ENCODE results near the gene CTSE. TPM values are rescaled to one million over a fixed set of nuclear protein-coding genes. Genes with fewer than 3 reads are reported as not detected.

The CTSE gene
- total and polyA plus RNA-seq, 2 of the 8 experiments (the other 6 are each of a cell fraction or from before 2014, with no cell fraction given), result 0.03 TPM; not detected in 1

DNA sequence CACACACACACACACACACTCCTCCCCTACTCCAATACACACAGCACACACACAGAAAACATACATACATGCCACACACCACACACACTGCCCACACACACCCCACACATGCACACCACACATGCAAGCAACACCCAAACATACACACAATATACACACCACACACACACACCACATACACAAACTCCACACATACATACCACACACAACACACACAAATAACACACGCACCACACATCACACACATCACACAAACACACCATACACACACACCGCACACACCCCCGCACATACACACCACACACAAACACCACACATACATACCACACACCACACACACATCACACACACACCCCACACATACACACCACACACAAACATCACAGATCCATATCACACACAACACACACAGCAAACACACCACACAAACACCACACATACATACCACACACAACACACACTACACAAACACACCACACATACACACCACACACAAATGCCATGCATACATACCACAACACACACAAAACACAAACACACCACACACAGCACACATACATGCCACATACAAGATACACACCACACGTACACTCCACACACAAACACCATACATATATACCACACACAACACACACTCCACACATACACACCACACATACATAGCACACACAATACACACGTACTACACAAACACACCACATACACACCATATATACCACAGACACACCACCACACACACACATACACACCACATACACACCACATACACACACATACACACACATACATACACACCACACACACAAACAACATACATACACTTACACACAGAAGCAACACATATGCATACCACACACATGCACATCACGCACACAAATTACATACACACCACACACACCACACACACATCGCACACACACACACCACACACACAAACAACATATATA lies 19.6 kb downstream of the CTSE start:
- WGBS, 2 experiments (ENCODE audit: extremely low coverage in 1 of 2, insufficient coverage in 1 of 2, insufficient read length in 1 of 2, insufficient replicate concordance in 2 of 2, low coverage in 1 of 2, low lambda C conversion rate in 2 of 2, missing lambda C conversion rate in 1 of 2), result 81 to 100% methylated on average over 4 to 7 of the region's 7 CpGs
- Histone ChIP-seq H4K91ac (replicated peaks; ENCODE audit: insufficient read length, low read length) (peak overlapping the region; percentile 78), H3K27me3 (replicated peaks in 1 of 4; ENCODE audit: control insufficient read depth in 3 of 4, extremely low read depth in 1 of 4, insufficient read depth in 3 of 4, low read length in 3 of 4) (peaks cover 0 to 15% (median 3%) of the 10 kb centered on the region in 4 experiments; a peak in 5 of 7 replicates), H3K23ac (ENCODE audit: insufficient read length) (peak overlapping the region; percentile 73), H2BK120ac (replicated peaks; ENCODE audit: low read depth, low read length) (no peak overlapping the region), H4K5ac (ENCODE audit: insufficient read length, low read depth, low read length) (no peak overlapping the region), H3K9me3 (ENCODE audit: insufficient read depth in 2 of 2, low read depth in 1 of 2, low read length in 1 of 2) (no peaks in the 10 kb centered on the region), H2BK5ac (ENCODE audit: low read depth, low read length) (peak overlapping the region; percentile 46; the same call in 1 of the 2 replicates), H3K36me3 (ENCODE audit: control insufficient read depth in 2 of 4, insufficient read depth in 4 of 4, low read length in 3 of 4) (no peaks in the 10 kb centered on the region), H3K79me2 (ENCODE audit: control insufficient read depth in 1 of 2, insufficient read depth in 2 of 2, low read length in 2 of 2) (no peaks in the 10 kb centered on the region; a peak in 1 of 4 replicates), H3K56ac (replicated peaks; ENCODE audit: insufficient read length, low read depth, low read length) (peak overlapping the region; percentile 99), H4K8ac (ENCODE audit: extremely low read depth, insufficient read depth, low read length) (no peak overlapping the region), H3K4me3 (ENCODE audit: extremely low read depth in 1 of 4, insufficient read depth in 2 of 4, low read depth in 3 of 4, low read length in 4 of 4) (no peak overlapping the region), H4K20me1 (replicated peaks in 1 of 2; ENCODE audit: control insufficient read depth in 1 of 2, insufficient read depth in 2 of 2, low read length in 2 of 2) (peaks cover 0 to 11% of the 10 kb centered on the region in 2 experiments), H3K14ac (ENCODE audit: insufficient read length) (no peak overlapping the region), H2BK15ac (ENCODE audit: low read length) (peak overlapping the region; percentile 53), H2BK12ac (ENCODE audit: low read depth, low read length) (peak overlapping the region; percentile 56; the same call in 1 of the 2 replicates), H3K4me1 (replicated peaks in 1 of 4; ENCODE audit: control insufficient read depth in 3 of 4, insufficient read depth in 4 of 4, low read length in 3 of 4) (no peaks in the 10 kb centered on the region; a peak in 1 of 7 replicates), H3K4ac (replicated peaks; ENCODE audit: insufficient read length, low read depth, low read length) (peak overlapping the region; percentile 64), H3K18ac (ENCODE audit: extremely low read depth, low read length) (no peak overlapping the region), H3K27ac (ENCODE audit: low read depth, low read length) (no peak overlapping the region), H3K79me1 (ENCODE audit: low read depth, low read length) (no peaks in the 10 kb centered on the region), H2AFZ (ENCODE audit: low read length) (no peak overlapping the region), H3K23me2 (ENCODE audit: low read depth, low read length) (peaks cover 12% of the 10 kb centered on the region), H2BK20ac (ENCODE audit: low read length) (0 out of 2 replicates have a peak overlapping the region, but pooled peaks have one; percentile 16), H2AK5ac (ENCODE audit: low read depth, low read length) (peak overlapping the region; percentile 68), H3K9ac (replicated peaks in 1 of 4; ENCODE audit: extremely low read depth in 1 of 4, low read depth in 3 of 4, low read length in 3 of 4) (no peak overlapping the region; a peak in 1 of 7 replicates), H3K4me2 (ENCODE audit: insufficient read depth in 1 of 2, low read depth in 2 of 2, low read length in 2 of 2) (no peak overlapping the region)
- CTCF ChIA-PET (ENCODE audit: partially characterized antibody), result interaction anchor here (1.3 to 1.7 kb wide), 4 partner anchors 13 to 102 kb away, joined by 3 to 7 read pairs (median 5); no protein-coding TSS in a partner anchor
- DNase-seq (ENCODE audit: low read depth in 1 of 2, low spot score in 2 of 2), result no peak
- POLR2A ChIA-PET (ENCODE audit: partially characterized antibody), result no interaction called here
- no peak for FAIRE-seq
- TF ChIP-seq E2F6 (IDR thresholded peaks at IDR 0.05) (no peak), TBP (IDR thresholded peaks at IDR 0.05; ENCODE audit: low read depth, low read length) (no peak)

All from H1 (cell line).